OCI-LY1 (cell line): ENCODE results near the gene NRSN1.

ENCODE experiments used
- H2AFZ ChIP-seq: fragments of 200-600 bp; sonication (generic), shearing (Covaris generic); 2 replicates; pipeline ENCODE4 v1.6.0; 2014; ENCODE audit warnings: antibody characterized with exemption, mild to moderate bottlenecking, low read length
- H3F3A ChIP-seq: fragments of 200-600 bp; sonication (generic), shearing (Covaris generic); 2 replicates; pipeline ENCODE4 v1.6.0; 2014; ENCODE audit warnings: mild to moderate bottlenecking, antibody characterized with exemption, low read length, moderate library complexity; ENCODE audit not compliant: insufficient read depth
- H3K27ac ChIP-seq: fragments of 200-600 bp; sonication (generic); 2 replicates; pipeline ENCODE4 v1.5.1; 2014; ENCODE audit warnings: low read length, mixed run types, mild to moderate bottlenecking, low read depth; ENCODE audit not compliant: poor library complexity, severe bottlenecking
- H3K27me3 ChIP-seq: fragments of 200-600 bp; sonication (generic); 2 replicates; pipeline ENCODE4 v1.6.0; 2014; ENCODE audit warnings: antibody characterized with exemption, mild to moderate bottlenecking, low read length, moderate library complexity; ENCODE audit not compliant: insufficient read depth
- H3K36me3 ChIP-seq: fragments of 200-600 bp; sonication (generic); 2 replicates; pipeline ENCODE4 v1.6.1; 2014; ENCODE audit warnings: mild to moderate bottlenecking, antibody characterized with exemption, low read length, moderate library complexity, mixed read lengths; ENCODE audit not compliant: insufficient read depth
- H3K4me1 ChIP-seq: fragments of 200-600 bp; sonication (generic); 2 replicates; pipeline ENCODE4 v1.5.1; 2014; ENCODE audit warnings: mild to moderate bottlenecking, low read length, moderate library complexity; ENCODE audit not compliant: insufficient read depth, severe bottlenecking
- H3K4me2 ChIP-seq: fragments of 200-600 bp; sonication (generic), shearing (Covaris generic); 2 replicates; pipeline ENCODE4 v1.6.1; 2014; ENCODE audit warnings: low read length
- H3K4me3 ChIP-seq: fragments of 200-600 bp; sonication (generic); 2 replicates; pipeline ENCODE4 v1.5.1; 2014; ENCODE audit warnings: low read length, low read depth, mild to moderate bottlenecking, mixed read lengths; ENCODE audit not compliant: poor library complexity, severe bottlenecking
- H3K79me2 ChIP-seq: fragments of 200-600 bp; shearing (Covaris generic); 2 replicates; pipeline ENCODE4 v1.6.1; 2016; ENCODE audit warnings: mixed run types, low read length, mixed read lengths; ENCODE audit not compliant: insufficient read depth
- H3K9ac ChIP-seq: fragments of 200-600 bp; sonication (generic), shearing (Covaris generic); 2 replicates; pipeline ENCODE4 v1.6.1; 2014; ENCODE audit warnings: mild to moderate bottlenecking, low read length, mixed read lengths
- H3K9me2 ChIP-seq: fragments of 200-600 bp; sonication (generic), shearing (Covaris generic); 2 replicates; pipeline ENCODE4 v1.6.1; 2014; ENCODE audit warnings: low read depth, mild to moderate bottlenecking, low read length, mixed read lengths
- H3K9me3 ChIP-seq: fragments of 200-600 bp; shearing (Covaris generic); 2 replicates; pipeline ENCODE4 v1.6.1; 2014; ENCODE audit warnings: low read length, mixed read lengths
- H4K20me1 ChIP-seq: fragments of 200-600 bp; sonication (generic), shearing (Covaris generic); 2 replicates; pipeline ENCODE4 v1.6.0; 2016; ENCODE audit warnings: mild to moderate bottlenecking, low read length; ENCODE audit not compliant: insufficient read depth
- EZH2 ChIP-seq: fragments of 200-600 bp; sonication (generic), shearing (Covaris generic); IDR thresholded peaks from 2 replicates; pipeline ENCODE4 v1.8.0; 2017; ENCODE audit warnings: borderline replicate concordance, mixed run types, mild to moderate bottlenecking, antibody characterized with exemption, low read length, moderate library complexity, mixed read lengths
- TF ChIP-seq, protein P1 (sequence below): fragments of 200-600 bp; sonication (generic), shearing (Covaris generic); IDR thresholded peaks from 2 replicates; pipeline ENCODE4 v1.5.1; 2017; ENCODE audit warnings: mild to moderate bottlenecking, antibody characterized with exemption, low read length, moderate library complexity, mixed read lengths

The NRSN1 gene

DNA sequence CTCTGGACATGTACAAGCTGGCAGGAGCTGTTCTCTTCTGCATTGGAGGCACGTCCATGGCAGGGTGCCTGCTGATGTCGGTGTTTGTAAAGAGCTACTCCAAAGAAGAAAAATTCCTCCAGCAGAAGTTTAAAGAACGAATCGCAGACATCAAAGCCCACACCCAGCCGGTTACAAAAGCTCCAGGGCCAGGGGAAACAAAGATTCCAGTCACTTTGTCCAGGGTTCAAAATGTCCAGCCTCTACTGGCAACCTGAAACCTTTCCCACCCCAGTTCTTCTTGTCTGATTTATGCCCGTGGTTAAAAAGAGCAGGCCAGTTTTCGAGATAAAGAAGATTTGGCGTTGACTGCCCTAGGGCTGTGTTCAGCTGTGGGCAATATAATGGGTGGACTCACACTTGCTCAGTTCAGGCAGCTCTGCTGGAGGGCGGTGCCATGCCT is 19.7 kb downstream of the NRSN1 start:
- no peaks in the 10 kb centered on the region for H4K20me1 ChIP-seq
- H3K9ac ChIP-seq: no peak overlapping the region
- H3K4me3 ChIP-seq: no peak overlapping the region

DNA sequence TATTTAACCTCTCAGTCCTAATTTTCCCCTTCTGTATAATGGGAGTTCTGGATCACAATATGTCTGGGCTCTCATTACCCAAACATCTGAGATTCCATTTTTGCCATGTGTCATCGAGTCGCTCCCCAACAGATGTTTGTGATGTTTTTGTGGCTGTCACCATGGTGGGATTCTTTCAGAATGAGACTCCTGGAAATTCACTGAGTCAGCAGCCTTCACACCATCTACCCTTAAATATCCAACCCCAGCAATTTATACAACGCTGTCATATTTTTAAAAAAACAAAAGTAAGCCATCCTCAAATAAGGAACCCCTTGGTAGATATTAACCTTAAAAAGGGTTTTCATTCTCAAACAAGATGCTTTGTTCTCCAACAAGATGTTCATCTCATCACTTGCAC is 20.9 kb downstream of the NRSN1 start:
- Histone ChIP-seq H3K9me3 (no peaks in the 10 kb centered on the region), H3K27ac (no peak overlapping the region), H2AFZ (no peak overlapping the region), H3K79me2 (no peaks in the 10 kb centered on the region), H3K4me2 (no peak overlapping the region), H3K9me2 (no peaks in the 10 kb centered on the region), H3K4me1 (no peaks in the 10 kb centered on the region), H3F3A (no peaks in the 10 kb centered on the region), H3K4me3 (no peak overlapping the region), H3K27me3 (no peaks in the 10 kb centered on the region), H4K20me1 (no peaks in the 10 kb centered on the region), H3K36me3 (no peaks in the 10 kb centered on the region), H3K9ac (no peak overlapping the region)
- TF ChIP-seq, protein P1, sequence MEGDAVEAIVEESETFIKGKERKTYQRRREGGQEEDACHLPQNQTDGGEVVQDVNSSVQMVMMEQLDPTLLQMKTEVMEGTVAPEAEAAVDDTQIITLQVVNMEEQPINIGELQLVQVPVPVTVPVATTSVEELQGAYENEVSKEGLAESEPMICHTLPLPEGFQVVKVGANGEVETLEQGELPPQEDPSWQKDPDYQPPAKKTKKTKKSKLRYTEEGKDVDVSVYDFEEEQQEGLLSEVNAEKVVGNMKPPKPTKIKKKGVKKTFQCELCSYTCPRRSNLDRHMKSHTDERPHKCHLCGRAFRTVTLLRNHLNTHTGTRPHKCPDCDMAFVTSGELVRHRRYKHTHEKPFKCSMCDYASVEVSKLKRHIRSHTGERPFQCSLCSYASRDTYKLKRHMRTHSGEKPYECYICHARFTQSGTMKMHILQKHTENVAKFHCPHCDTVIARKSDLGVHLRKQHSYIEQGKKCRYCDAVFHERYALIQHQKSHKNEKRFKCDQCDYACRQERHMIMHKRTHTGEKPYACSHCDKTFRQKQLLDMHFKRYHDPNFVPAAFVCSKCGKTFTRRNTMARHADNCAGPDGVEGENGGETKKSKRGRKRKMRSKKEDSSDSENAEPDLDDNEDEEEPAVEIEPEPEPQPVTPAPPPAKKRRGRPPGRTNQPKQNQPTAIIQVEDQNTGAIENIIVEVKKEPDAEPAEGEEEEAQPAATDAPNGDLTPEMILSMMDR: no peak
- TF ChIP-seq EZH2: no peak

More for the DNA sequence above, 19.7 kb downstream of the NRSN1 start:
- TF ChIP-seq EZH2: no peak
- TF ChIP-seq, protein P1: no peak
- no peak overlapping the region for H2AFZ ChIP-seq
- H3K79me2 ChIP-seq: no peaks in the 10 kb centered on the region
- no peaks in the 10 kb centered on the region for H3F3A ChIP-seq
- no peaks in the 10 kb centered on the region for H3K4me1 ChIP-seq
- H3K4me2 ChIP-seq: no peak overlapping the region
- no peaks in the 10 kb centered on the region for H3K36me3 ChIP-seq
- H3K27me3 ChIP-seq: no peaks in the 10 kb centered on the region
- no peaks in the 10 kb centered on the region for H3K9me3 ChIP-seq
- H3K9me2 ChIP-seq: no peaks in the 10 kb centered on the region
- H3K27ac ChIP-seq: no peak overlapping the region

DNA sequence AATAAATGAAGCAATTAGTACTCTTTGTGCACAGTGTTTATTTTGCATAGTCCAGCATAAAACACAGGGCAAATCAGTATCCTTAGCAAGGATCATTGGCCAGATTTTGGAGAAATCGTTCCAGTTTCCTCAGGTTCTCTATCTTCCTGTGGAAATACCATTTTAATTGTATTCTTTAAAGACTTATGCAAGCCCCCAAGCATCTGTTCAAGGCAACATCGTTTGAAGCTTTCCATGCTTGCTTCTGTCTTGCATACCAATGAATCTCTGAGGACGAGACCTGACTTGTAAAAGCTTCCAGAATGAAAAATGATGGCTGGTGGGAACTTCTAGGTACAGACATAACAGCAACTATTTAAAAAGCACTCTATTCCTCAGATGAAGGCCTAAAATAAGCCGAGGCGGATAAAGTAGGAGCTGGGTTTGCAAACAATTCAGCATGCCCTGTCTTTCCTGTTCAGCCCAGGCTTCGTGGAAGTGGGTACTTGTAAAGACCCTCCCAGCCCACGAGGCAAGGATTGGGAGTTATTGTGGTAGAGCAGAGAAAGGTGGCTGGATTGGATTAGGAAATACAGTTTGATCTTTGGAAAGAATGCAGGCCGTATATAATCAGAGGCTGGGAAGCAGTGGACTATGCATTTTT is 21.6 kb downstream of the NRSN1 start:
- Histone ChIP-seq H3F3A (no peaks in the 10 kb centered on the region), H3K79me2 (no peaks in the 10 kb centered on the region), H3K27me3 (no peaks in the 10 kb centered on the region), H3K4me3 (no peak overlapping the region), H3K9me2 (no peaks in the 10 kb centered on the region), H3K4me2 (no peak overlapping the region), H3K9ac (no peak overlapping the region), H3K4me1 (no peaks in the 10 kb centered on the region), H3K27ac (no peak overlapping the region), H4K20me1 (no peaks in the 10 kb centered on the region), H3K36me3 (no peaks in the 10 kb centered on the region), H3K9me3 (no peaks in the 10 kb centered on the region), H2AFZ (no peak overlapping the region)
- TF ChIP-seq, protein P1: no peak
- no peak for TF ChIP-seq EZH2
